OCI-LY1 (cell line): ENCODE results near the gene RHOT1.

Experiments used
- EZH2 ChIP-seq: fragments of 200-600 bp; sonication (generic), shearing (Covaris generic); IDR thresholded peaks from 2 replicates; pipeline ENCODE4 v1.8.0; 2017; ENCODE audit warnings: borderline replicate concordance, mixed run types, mild to moderate bottlenecking, antibody characterized with exemption, low read length, moderate library complexity, mixed read lengths
- TF ChIP-seq, protein P1 (sequence below): fragments of 200-600 bp; sonication (generic), shearing (Covaris generic); IDR thresholded peaks from 2 replicates; pipeline ENCODE4 v1.5.1; 2017; ENCODE audit warnings: mild to moderate bottlenecking, antibody characterized with exemption, low read length, moderate library complexity, mixed read lengths

DNA sequence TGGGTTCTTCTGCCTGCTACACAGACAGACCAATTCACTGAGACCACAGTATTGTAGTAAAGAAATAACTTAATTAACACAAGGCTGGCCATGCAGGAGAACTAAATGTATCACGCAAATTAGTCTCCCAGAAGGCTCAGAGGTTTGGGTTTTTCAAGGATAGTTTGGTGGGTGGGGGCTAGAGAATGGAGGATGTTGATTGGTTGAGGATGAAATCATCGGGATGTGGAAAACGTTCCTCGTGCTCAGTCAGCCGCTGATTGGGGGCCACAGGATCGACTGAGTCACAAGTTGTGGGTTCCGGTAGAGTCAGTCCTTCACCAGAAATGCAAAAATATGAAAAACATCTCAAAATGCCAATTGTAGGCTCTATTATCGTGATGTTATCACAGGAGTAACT, 18.7 kb downstream of the RHOT1 start:
- TF ChIP-seq, protein P1, sequence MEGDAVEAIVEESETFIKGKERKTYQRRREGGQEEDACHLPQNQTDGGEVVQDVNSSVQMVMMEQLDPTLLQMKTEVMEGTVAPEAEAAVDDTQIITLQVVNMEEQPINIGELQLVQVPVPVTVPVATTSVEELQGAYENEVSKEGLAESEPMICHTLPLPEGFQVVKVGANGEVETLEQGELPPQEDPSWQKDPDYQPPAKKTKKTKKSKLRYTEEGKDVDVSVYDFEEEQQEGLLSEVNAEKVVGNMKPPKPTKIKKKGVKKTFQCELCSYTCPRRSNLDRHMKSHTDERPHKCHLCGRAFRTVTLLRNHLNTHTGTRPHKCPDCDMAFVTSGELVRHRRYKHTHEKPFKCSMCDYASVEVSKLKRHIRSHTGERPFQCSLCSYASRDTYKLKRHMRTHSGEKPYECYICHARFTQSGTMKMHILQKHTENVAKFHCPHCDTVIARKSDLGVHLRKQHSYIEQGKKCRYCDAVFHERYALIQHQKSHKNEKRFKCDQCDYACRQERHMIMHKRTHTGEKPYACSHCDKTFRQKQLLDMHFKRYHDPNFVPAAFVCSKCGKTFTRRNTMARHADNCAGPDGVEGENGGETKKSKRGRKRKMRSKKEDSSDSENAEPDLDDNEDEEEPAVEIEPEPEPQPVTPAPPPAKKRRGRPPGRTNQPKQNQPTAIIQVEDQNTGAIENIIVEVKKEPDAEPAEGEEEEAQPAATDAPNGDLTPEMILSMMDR = no peak
- TF ChIP-seq EZH2 = no peak
